CD4-positive, alpha-beta T cell treated with Interleukin-17A for 1 hour (primary cell): Measurements from ENCODE around the gene AIFM2.
"Not testable (repeated sequence)": the region's sequence is repeated elsewhere in the genome, so short reads cannot be mapped to it uniquely, and the experiment has no call there.

Experiments used
- DNase-seq: peaks from one replicate; pipeline ENCODE4 v3.0.0-alpha.2; 2020

Gene AIFM2

DNA sequence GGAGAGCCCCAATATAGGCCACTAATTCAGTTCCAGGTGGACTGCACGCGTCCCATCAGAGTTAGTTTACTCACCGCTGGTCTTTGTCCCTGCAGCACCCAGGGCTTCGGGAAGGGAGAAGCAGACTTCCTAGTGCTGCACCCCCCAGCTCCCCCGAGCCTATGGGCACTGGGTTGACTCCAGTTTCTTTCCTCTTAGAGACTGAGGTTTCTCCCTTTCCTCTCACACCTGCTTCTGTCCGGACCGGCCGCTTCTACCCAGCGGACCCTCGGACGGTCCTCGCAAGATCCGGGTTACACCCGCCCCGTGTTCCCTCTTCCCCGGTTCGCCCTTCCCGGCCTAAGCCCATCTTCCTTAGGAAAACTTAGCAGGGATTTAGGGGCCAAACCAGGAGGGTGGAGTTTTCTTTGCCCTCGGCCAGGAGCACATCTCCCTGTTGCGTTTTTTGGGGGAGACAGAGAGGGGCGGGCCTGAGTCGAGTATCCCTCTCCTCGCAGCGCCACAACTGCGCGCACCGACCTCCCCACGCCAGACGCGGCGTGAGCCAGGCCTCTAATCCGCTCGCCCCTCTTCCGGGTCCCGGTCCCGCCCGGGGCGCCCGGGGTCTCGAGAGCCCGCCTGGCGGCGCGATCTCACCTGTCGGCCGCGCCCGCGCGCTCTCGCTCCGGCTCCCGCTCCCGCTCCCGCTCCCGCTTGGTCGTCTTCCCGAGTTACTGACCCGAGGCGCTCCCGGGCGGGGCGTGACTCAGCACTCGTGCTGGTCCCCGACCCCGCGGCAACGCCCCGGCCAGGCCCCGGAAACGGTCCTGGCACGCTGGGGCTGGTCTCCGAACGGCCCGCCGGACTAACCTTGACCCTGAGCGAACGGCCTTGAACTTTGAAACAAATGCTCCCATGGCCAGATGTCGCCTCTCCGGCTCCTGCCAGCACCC, at the start of gene AIFM2:
Gene AIFM2, minus strand, starts transcription at position 728 of the 932 bp plus-strand sequence. CDS start 8,741 bp downstream, outside the sequence.
- DNase-seq: peak; percentile 28

DNA sequence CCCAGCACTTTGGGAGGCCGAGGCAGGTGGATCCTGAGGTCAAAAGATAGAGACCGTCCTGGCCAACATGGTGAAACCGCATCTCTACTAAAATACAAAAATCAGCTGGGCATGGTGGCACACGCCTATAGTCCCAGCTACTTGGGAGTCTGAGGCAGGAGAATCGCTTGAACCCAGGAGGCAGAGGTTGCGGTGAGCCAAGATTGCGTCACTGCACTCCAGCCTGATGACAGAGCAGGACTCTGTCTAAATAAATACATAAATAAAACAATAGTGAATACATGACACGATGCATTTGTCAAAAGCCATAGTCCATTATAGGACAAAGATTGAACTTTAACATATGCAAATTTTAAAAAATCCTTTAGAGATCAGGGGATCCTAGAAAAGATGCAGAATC, 46.6 kb upstream of the AIFM2 start:
- not testable (repeated sequence) for DNase-seq

DNA sequence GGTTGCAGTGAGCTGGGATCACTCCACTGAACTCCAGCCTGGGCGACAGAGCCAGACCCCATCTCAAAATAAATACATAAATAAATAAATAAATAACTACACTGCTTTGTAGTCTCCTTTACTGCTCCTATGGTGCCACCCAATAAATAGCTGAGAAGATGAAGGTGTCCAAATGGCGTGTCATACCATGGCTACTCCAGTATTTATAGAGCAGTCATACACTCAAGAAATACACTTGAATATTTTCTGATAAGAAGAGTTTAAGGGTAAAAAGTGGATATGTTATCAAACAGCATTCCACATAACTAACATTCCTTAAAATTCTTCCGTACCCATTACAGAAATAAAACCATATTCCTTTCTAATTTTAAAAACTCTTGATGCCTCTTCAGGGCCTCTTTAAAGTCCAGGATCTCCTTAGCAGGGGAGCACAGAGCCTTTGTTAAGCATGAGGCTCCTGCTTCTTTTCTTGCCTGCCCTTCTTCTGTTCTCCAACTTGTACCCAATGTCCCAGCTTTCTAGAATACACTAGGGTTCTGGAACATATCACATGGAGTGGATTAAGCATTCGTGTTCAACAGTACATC, 45.6 kb upstream of the AIFM2 start:
- no peak for DNase-seq

DNA sequence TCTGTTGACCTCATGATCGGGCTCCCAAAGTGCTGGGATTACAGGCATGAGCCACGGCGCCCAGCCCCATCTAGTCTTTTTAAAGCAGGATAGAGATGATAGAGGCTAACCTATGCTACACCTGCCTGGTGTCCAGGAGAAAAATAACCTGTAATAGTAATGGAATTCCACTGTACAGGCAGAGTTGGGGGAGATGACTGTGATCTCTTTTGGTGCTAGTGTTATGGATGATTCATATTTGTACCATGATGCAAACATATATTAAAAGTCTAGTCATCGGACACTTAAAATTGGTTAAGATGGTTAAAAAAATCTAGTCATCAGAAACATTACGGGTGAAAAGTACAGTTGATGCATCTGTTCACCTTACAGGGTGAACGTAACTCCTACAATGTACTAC, 43.8 kb upstream of the AIFM2 start:
- no peak for DNase-seq

DNA sequence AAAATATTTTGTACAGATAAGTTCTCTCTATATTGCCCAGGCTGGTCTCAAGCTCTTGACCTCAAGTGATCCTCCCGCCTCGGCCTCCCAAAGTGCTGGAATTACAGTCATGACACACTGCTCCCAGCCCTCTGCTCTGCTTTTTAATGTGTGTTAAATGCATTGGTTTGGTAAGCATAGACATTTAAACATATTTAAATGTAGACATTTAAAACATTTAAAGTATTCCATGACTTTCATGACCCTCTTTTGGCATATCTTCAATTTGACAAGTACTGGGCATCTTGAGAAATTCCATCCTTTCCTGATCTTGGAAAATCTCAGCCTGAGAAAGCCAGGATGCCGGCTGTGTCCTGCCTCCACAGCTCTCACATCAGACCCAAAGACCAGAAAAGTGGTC, 42.9 kb upstream of the AIFM2 start:
- no peak for DNase-seq

DNA sequence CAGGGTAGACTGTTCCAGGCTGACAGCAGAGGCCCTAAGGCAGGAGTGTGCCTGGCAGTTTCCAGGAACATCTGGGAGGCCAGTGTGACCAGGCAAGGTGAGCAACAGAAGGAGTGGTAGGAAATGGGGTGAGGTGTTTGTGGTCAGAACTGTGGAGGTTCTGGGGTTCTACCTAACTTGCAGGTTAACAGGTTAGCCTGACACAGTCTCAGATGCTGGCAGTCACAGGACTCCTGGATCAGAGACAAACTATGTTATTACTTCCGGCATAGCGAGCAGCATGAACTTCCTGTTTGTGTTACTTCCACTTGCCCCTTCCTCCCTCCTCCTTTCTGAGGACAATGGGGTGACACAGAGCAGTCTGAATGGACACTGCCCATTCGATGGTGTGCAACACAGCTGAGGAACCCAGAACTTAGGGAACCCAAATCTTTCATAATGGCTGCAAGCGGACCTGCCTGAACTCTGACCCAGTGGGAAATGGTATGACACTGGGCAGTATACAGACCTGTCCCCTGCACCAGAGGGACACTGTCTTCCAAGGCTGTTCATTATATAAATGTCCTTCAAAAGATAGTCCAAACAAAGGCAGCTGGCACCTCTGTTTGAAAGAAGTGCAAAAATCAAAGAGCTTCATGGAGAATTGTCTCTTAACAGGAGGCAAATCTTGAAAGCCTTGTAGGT, 41.6 kb upstream of the AIFM2 start:
- peak; percentile 72 for DNase-seq

DNA sequence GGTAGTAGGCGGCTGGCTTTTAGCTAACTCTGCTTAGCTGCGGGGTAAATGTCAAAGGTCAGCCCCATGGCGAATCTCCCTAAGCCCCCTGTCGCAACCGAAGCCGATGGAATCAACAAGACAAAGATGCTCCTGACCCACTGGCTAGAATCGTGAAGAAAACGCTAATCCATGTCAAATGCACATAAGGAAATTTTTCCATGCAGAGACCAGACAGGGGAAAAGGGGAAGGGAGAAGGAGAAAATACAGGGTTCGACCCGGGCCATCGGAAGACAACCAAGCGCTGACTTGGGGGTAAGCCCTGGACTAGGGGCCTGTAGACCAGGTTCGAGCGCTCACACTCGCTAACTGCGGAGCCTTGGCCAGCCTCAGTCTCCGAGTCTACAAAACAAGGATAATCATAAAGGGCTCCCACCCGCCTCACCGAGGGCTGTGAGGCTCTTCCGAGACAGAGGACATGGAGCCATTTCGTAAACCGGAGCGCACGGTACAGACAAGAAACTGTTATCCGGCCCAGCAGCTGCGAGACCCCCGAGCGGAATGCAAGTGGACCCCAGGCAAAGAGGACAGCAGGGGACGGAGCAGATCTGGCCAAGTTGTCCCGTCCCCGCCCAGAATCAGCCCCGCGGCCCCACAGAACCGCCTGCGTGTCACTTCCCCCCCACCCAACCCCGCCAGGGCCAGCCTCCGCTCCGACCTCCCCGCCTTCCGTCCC, 37.2 kb upstream of the AIFM2 start:
- DNase-seq: no peak

DNA sequence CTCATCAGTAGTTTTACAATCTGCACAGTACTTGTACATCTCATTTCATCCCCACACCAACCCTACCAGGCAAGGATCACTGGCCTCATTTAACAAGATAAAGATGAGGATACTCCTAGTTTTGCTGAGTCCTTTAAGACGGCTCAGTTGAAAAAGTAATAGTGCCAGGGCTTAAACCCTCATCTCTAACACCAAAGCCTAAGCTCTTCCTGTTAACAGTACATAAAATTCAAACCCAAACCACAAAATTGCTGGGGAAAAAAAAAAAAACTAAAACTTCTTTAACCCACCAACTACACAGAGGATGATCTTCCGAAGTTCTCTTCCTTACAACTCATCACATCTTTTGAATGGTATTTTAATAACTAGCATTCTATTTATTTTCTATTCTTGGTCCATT, 36.4 kb upstream of the AIFM2 start:
- DNase-seq: peak; percentile 59

DNA sequence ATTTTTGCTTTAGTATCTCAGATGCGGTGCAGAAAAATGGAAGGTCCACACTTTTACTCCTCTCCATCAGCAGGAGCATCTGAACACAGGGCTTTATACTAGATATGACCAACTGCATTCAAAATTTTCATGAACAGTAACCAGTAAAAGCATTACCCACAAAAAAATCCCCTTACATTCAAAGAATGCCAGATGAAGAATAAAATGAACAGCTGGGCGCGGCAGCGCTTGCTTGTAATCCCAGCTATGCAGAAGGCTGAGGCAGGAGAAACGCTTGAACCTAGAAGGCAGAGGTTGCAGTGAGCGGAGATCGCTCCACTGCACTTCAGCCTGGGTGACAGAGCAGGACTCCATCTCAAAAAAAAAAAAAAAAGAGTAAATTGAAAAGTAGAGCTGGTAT, 34.6 kb upstream of the AIFM2 start:
- DNase-seq: no peak

DNA sequence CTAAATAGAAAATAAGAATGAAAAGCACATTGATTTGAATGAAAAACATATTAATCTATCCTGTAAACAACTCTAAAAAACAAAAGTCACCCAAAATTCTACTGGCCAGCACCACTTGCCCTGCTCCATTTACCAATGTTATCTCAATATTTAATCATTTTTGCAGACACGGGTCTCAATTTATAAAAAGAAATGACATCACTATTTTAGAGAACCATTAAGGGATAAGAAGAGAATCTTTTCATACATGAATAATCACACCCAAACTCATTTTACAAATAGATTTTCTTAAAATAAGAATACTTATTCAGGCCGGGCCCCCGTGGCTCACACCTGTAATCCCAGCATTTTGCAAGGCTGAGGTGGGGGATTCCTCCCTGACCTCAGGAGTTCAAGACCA, 33.8 kb upstream of the AIFM2 start:
- DNase-seq: no peak

DNA sequence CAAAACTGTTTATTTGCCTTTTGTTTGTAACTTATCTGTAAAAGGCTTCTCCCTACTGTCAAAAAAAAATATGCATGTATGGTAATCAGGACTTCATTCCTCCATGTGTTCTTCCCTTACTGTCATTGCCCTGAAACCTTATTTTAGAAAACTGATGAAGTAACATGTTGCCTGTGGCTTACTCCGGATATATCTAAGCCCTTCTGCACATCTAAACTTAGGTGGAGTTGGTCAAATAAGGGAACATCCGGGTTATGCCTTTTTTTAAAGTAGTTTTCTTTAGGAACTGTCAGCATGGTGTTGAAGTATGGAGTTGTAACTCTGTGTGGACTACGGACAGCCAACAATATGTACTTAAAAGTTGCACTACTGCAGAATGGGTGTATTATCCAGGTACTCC, 31.5 kb upstream of the AIFM2 start:
- DNase-seq: peak; percentile 32

DNA sequence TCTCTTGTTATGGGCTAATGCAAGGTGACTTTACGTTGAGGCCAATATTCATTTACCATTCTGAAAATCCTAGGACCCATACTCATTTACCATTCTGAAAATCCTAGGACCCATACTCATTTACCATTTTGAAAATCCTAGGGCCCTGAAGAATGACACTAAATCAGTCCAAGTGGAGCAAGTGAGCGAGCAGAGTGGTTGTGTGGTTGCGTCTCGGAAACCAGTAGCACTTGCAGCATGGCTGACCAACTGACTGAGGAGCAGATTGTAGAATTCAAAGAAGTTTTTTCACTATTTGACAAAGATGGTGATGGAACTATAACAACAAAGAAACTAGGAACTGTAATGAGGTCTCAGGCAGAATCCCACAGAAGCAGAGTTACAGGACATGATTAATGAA, 30.8 kb upstream of the AIFM2 start:
- DNase-seq: no peak

DNA sequence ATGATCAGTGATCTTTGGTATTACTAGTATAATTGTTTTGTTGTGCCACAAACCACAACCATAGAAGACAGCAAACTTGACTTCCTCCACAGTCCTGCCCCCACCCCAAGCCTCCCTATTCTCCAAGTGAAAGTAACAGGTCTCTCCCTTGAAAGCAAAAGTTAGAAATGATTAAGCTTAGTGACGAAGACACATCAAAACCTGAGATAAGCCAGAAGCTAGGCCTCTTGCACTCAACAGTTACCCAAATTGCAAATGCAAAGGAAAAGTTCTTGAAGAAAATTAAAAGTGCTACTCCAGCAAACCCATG, 30.2 kb upstream of the AIFM2 start:
- peak; percentile 80 for DNase-seq

DNA sequence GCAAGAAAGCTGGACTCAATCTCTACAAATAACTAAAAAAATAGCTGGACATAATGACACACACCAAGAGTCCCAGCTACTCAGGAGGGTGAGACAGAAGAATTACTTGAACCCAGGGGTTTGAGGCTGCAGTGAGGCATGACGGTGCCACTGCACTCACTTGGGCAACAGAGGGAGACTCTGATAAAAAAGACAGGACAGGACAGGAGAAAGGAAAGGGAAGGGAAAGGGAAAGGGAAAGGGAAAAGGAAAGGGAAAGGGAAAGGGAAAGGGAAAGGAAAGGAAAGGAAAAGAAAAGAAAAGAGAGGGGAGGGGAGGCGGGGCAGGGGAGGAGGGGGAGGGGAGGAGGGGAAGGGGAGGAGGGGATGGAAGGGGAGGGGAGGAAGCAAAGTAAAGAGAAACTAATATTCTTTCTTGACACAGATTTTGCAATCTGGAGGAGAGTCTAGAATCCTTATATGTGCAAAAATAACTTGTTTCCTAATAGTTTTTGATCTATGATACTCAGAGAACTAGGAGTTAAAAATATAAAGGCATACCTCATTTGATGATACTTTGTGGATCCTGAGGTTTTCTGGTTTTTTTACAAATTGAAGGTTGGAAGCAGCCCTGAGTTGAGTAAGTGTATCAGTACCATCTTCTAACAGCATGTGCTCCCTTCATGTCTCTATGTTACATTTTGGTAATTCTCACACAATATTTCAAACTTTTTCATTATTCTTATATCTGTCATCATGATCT, 29.7 kb upstream of the AIFM2 start:
- DNase-seq: peak; percentile 40

DNA sequence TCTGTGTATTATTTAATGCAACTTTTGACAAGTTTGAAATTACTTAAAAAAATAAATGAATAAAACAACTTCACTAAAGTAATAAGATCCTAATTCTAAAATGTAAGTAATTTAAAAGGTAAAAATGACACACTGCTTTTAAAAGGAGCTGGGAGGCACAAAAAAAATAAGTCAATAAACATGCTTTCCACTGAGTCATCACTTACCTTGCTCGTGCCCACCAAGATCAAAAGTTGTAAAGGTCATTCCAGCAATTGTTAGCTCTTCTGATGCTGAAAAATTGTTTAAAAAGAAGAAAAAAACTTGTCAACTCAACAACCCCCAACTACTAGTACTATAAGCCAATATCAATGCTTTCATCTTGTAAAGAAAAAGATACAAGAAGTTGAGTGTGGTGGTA, 28.2 kb upstream of the AIFM2 start:
- no peak for DNase-seq

DNA sequence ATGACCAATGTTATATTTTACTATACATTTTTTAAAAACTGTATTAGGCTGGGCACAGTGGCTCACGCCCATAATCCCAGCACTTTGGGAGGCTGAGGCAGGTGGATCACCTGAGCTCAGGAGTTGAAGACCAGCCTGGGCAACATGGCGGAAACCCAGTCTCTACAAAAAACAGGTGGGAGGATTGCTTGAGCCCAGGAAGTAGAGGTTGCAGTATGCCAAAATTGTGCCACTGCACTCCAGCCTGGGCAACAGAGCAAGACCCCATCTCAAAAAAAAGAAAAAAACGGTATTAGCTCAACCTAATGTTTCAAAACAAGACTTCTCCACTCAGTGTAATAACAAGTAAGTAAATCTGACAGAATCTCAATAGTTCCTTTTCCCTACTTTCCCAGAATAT, 26.7 kb upstream of the AIFM2 start:
- DNase-seq: not testable (repeated sequence)

DNA sequence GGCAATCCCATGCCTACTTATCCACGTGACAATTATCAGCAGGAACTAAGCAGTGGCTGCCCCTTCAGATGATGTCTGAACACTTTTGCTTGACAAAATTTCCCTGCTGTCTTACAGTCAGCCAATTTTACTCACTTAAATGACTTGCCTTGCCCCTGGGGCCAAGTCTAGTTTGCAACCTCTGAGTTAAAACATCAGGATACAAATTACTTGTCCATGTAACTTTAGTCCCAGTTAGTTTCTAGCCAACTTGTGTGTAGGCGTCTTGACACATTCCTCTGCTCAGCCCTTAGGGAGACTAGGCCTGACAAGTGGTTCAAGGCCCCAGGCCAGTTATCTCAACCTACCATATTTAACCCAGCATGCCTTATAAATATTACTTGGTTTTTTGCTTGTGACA, 25.5 kb upstream of the AIFM2 start:
- DNase-seq: no peak

DNA sequence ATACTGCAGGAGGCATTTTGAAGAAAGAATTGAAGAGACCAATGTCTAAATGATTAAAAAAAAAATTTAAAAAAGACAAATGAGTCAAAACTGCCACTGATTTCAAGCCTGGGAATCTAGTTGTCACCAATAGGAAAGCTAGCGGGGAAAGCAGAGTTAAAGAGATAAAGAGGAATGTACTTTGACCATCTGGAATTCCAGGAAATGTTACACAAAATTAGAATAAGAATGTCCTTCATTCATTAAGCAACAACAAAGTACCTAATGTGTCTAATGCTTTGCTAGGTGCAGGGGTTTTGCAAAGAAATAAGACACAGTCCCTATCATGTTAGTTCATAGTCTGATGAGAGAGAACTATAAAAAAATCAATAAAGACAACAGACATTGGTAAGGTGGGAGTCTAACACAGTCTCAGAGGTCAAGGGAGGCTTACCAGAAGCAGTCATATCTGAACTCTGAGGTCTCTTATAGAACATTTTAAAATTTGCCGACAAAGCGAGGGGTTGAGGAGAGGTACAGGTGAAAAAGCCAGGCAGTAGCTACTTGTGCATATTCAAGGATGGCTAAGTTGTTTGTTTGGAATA, 22.7 kb upstream of the AIFM2 start:
- no peak for DNase-seq

DNA sequence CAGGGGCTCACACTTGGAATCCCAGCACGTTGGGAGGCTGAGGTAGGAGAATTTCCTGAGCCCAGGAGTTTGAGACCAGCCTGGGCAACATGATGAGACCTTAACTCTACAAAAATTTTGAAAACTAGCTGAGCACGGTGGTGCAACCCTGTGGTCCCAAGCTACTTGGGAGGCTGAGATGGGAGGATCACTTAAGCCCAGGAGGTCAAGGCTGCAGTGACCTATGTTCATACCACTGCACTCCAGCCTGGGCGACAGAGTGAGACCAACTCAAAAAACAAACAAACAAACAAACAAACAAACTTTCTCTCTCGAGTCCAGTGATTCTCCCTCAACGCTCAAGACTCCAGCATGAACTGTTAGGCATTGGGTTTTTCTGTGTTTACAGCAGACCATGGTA, 15.9 kb upstream of the AIFM2 start:
- DNase-seq: no peak

DNA sequence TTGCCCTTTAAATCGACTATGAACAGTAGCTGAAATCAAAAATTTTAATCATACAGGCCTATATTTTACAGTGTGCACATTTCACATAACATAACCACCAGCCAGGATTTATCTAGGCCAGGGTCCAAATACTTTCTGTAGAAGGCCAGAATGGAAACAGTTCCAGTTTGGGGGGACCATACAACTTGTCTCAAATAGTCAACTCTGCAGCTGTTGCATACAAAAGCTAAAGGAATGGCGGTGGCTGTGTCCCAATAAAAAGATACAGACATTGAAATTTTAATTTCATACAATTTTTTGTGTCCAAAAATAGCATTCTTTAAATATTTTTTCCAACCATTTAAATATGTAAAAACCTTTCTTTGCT, 14.6 kb upstream of the AIFM2 start:
- no peak for DNase-seq

DNA sequence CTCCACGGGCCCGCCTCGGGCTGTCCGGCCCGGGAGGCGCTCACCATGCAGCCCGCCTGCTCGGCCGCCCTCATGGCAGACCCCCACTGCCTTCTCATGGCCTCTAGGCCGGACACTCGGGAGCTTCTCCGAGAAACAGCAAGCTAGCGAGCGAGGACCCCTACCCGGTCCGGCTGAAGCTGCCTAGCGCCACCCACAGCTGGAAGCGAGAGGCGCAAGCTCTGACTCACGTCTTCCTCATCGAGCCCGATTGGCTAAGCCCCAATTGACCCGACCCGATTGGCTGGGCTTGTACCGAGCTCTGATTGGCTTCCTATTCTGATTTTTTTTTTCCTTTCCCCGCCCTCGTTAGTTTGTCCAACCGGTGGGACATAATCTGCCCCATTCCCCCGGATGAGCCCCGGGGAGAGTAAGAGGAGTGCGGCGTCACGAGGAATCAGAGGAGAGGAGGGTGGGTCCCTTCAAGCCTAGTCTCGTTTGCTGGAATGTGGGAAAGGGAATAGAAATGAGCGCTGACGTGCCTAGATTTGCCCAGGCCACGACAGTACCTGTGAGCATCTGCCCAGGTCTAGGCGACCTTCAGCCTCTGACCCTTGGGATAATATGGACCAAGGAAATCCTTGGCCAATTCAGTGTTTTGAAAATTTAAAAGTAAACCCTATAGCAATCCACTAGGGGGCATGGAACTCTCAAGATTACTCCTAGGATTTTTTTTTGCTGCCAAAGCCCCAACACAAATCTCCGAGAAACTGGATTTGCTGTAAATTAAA, 14.0 kb upstream of the AIFM2 start, which contains the start of gene TYSND1:
Gene TYSND1, minus strand, starts transcription at position 212 of the 770 bp plus-strand sequence. Its CDS starts 114 bp downstream, at position 98.
- DNase-seq: peak; percentile 95
